K562 (cell line): Measurements from ENCODE around the gene EAF2. TPM values are rescaled to one million over a fixed set of nuclear protein-coding genes. Genes with fewer than 3 reads are reported as not detected.

Experiments used
- ATAC-seq: fragments of 200-7000 bp; cut with Tn5 transposase; 3 replicates; pipeline ENCODE4 v1.9.1; 2020; ENCODE audit warnings: moderate library complexity
- BruUV-seq: library from RNA; stranded (reverse); fragments of 400-500 nt; replicated peaks from 2 replicates; lab custom pipeline; 2021; lab: Mats Ljungman, UMichigan
- CTCF ChIA-PET: fragments of 300-600 bp; formaldehyde crosslinking; extraction: SDS; loops from one replicate; lab custom pipeline; 2021; ENCODE audit warnings: low intra/inter-chr PET ratio; lab: Yijun Ruan, JAX
- POLR2A ChIA-PET: fragments of 300-600, 350-650 bp; sonication (Branson Sonifier 250); formaldehyde crosslinking; extraction: SDS; loops from one replicate; lab custom pipeline; 2021; ENCODE audit warnings: antibody characterized with exemption, inconsistent platforms; lab: Yijun Ruan, JAX
- DNase-seq, 4 experiments: peaks; one replicate each; pipeline versions ENCODE4 v3.0.0 to v3.0.0-alpha.2; 2011 to 2018; ENCODE audit warnings: low spot score in 3 of 4, mixed read lengths in 3 of 4; ENCODE audit errors: extremely low read depth in 1 of 4
- FAIRE-seq: peaks from 2 replicates; lab custom pipeline; 2011; peaks lifted over from hg19 to GRCh38; lab: Jason Lieb, UNC
- H2AFZ ChIP-seq: 2 replicates; pipeline ENCODE4 v1.6.0; 2011; ENCODE audit warnings: low read depth, low read length, control low read depth, inconsistent platforms
- H3K27ac ChIP-seq: fragments of 200-600 bp; 3 replicates; pipeline ENCODE4 v1.8.0; 2011; ENCODE audit warnings: low read depth, mild to moderate bottlenecking, control low read depth, inconsistent platforms, low read length, moderate library complexity, mixed read lengths; ENCODE audit errors: extremely low read depth
- H3K27me3 ChIP-seq, 2 experiments: fragments of 300-600 bp in 1 of 2; 2 replicates in 1 of 2; 3 replicates in 1 of 2; pipeline versions ENCODE4 v1.6.0 to v1.8.0; 2011; ENCODE audit warnings: inconsistent platforms in 2 of 2, low read length in 2 of 2, mild to moderate bottlenecking in 1 of 2, mixed read lengths in 1 of 2, moderate library complexity in 1 of 2; ENCODE audit not compliant: control insufficient read depth in 2 of 2, insufficient read depth in 2 of 2
- H3K36me3 ChIP-seq: fragments of 300-600 bp; 3 replicates; pipeline ENCODE4 v1.8.0; 2011; ENCODE audit warnings: mild to moderate bottlenecking, low read length, inconsistent platforms; ENCODE audit not compliant: control insufficient read depth, insufficient read depth
- H3K4me1 ChIP-seq, 2 experiments: fragments of 200-600 bp in 1 of 2; replicated peaks in 1 of 2; 2 replicates in 1 of 2; 3 replicates in 1 of 2; pipeline versions ENCODE4 v1.5.1 to v1.8.0; 2011; ENCODE audit warnings: inconsistent platforms in 2 of 2, low read length in 2 of 2, mild to moderate bottlenecking in 1 of 2, mixed read lengths in 1 of 2, moderate library complexity in 1 of 2; ENCODE audit not compliant: control insufficient read depth in 2 of 2, insufficient read depth in 2 of 2
- H3K4me2 ChIP-seq: 2 replicates; pipeline ENCODE4 v1.6.1; 2011; ENCODE audit warnings: low read length, control low read depth, inconsistent platforms, mixed read lengths; ENCODE audit not compliant: insufficient read depth
- H3K4me3 ChIP-seq: fragments of 200-600 bp; sonication (generic), shearing (Covaris generic); 2 replicates; pipeline ENCODE4 v1.5.1; 2016; ENCODE audit warnings: control low read depth, inconsistent platforms
- H3K79me2 ChIP-seq: fragments of 200-600 bp; 3 replicates; pipeline ENCODE4 v1.8.0; 2011; ENCODE audit warnings: low read length, inconsistent platforms; ENCODE audit not compliant: control insufficient read depth, insufficient read depth
- H3K9ac ChIP-seq, 2 experiments: 2 replicates each; pipeline versions ENCODE4 v1.6.0 to v1.6.1; 2011; ENCODE audit warnings: low read depth in 2 of 2, low read length in 2 of 2, control low read depth in 1 of 2, inconsistent platforms in 1 of 2, mild to moderate bottlenecking in 1 of 2, mixed read lengths in 1 of 2; ENCODE audit not compliant: insufficient read depth in 1 of 2
- H3K9me1 ChIP-seq: one replicate; pipeline ENCODE4 v1.6.0; 2011; ENCODE audit warnings: inconsistent platforms, mild to moderate bottlenecking, low read length, moderate library complexity; ENCODE audit not compliant: control insufficient read depth, insufficient read depth
- H3K9me3 ChIP-seq: replicated peaks from 2 replicates; pipeline ENCODE4 v1.5.1; 2011; ENCODE audit warnings: low read depth, low read length, inconsistent platforms; ENCODE audit not compliant: control insufficient read depth, insufficient read depth
- H4K20me1 ChIP-seq: replicated peaks from 2 replicates; pipeline ENCODE4 v1.6.1; 2011; ENCODE audit warnings: low read length, inconsistent platforms, mixed read lengths; ENCODE audit not compliant: control insufficient read depth, insufficient read depth
- DACH1 ChIP-seq: fragments of 450-650 bp; IDR thresholded peaks from 2 replicates; pipeline ENCODE4 v1.6.1; 2018; ENCODE audit not compliant: partially characterized antibody
- FOXA3 ChIP-seq, 2 experiments: fragments of 450-650 bp in 1 of 2; sonication (generic) in 1 of 2; formaldehyde crosslinking; IDR thresholded peaks in 1 of 2; conservative IDR thresholded peaks in 1 of 2; 2 replicates each; pipeline versions ENCODE4 v1.4.0 to v1.8.0; 2020 to 2022; ENCODE audit warnings: mild to moderate bottlenecking in 2 of 2, missing genetic modification reagents in 1 of 2
- GTF2F1 ChIP-seq: IDR thresholded peaks from 2 replicates; pipeline ENCODE4 v1.6.1; 2011; ENCODE audit warnings: low read depth, low read length, improper control_type of control experiment
- HMG20A ChIP-seq: fragments of 450-650 bp; formaldehyde crosslinking; conservative IDR thresholded peaks from 2 replicates; pipeline ENCODE4 v1.4.0; 2020; ENCODE audit warnings: mild to moderate bottlenecking, mixed read lengths
- HNRNPUL1 ChIP-seq: fragments of 200-400 bp; formaldehyde crosslinking; IDR thresholded peaks from 2 replicates; pipeline ENCODE4 v1.6.1; 2017; ENCODE audit warnings: low read length
- NONO ChIP-seq, 2 experiments: fragments of 200-400 bp in 1 of 2; fragments of 450-650 bp in 1 of 2; formaldehyde crosslinking in 1 of 2; IDR thresholded peaks; 2 replicates each; pipeline ENCODE4 v1.6.1; 2017; ENCODE audit warnings: low read depth in 2 of 2, mild to moderate bottlenecking in 2 of 2, moderate library complexity in 2 of 2, low read length in 1 of 2
- PHF8 ChIP-seq: fragments of 200-600 bp; sonication (generic); IDR thresholded peaks from 2 replicates; pipeline ENCODE4 v1.6.1; 2012; ENCODE audit warnings: mixed run types, mild to moderate bottlenecking, inconsistent platforms, low read length, moderate library complexity, borderline replicate concordance
- PHTF2 ChIP-seq: fragments of 250-450 bp; sonication (Bioruptor Pico); IDR thresholded peaks from 2 replicates; pipeline ENCODE4 v1.5.0; 2021; ENCODE audit warnings: mild to moderate bottlenecking
- SRSF3 ChIP-seq: fragments of 200-400 bp; formaldehyde crosslinking; IDR thresholded peaks from 2 replicates; pipeline ENCODE4 v1.6.1; 2016; ENCODE audit warnings: mild to moderate bottlenecking, low read length, moderate library complexity; ENCODE audit not compliant: insufficient read depth
- TCF7 ChIP-seq: sonication (generic); IDR thresholded peaks from 2 replicates; pipeline ENCODE4 v1.6.1; 2016; ENCODE audit warnings: antibody characterized with exemption, borderline replicate concordance
- ZNF212 ChIP-seq: fragments of 450-650 bp; formaldehyde crosslinking; IDR thresholded peaks from 2 replicates; pipeline ENCODE4 v1.4.0; 2020; ENCODE audit warnings: mild to moderate bottlenecking
- ZNF431 ChIP-seq: sonication (generic); formaldehyde crosslinking; IDR thresholded peaks from 2 replicates; pipeline ENCODE4 v1.8.0; 2022; ENCODE audit warnings: mild to moderate bottlenecking, missing genetic modification reagents
- in situ Hi-C: fragments of 300-500 bp; cut with MboI; formaldehyde crosslinking; loops from 4 replicates; pipeline ENCODE4 v1.15.0; 2018; ENCODE audit warnings: inconsistent platforms, mixed read lengths
- intact Hi-C: fragments of 100-400 bp; cut with micrococcal nuclease; formaldehyde crosslinking; loops from 2 replicates; pipeline ENCODE4 v1.14.2; 2022
- polyA plus RNA-seq, 8 experiments: library from polyadenylated mRNA; depleted of rRNA in 4 of 8; stranded (reverse) in 5 of 8; unstranded in 3 of 8; fragments of >200 nt; fragmentation: Nextera tagmentation in 2 of 8; fragmentation: Illumina TruSeq in 1 of 8; extraction: Ambion mirVana in 2 of 8; extraction: Trizol in 1 of 8; gene quantifications; 2 replicates each; pipeline versions ENCODE4 v1.2.1 to v1.2.3, GENCODE V29; 2011 to 2014; ENCODE audit warnings: inconsistent platforms in 1 of 8, missing spikeins in 1 of 8
- total RNA-seq, 7 experiments: library from RNA; depleted of rRNA in 6 of 7; stranded (reverse); fragments of >200 nt in 6 of 7; fragmentation: Illumina TruSeq in 2 of 7; extraction: Trizol in 2 of 7; gene quantifications; 2 replicates each; pipeline versions ENCODE4 v1.2.1 to v1.2.3, GENCODE V29; 2011 to 2021; ENCODE audit warnings: low replicate concordance in 1 of 7

Gene EAF2
- total and polyA plus RNA-seq, 9 of the 15 experiments (the other 6 are each of a cell fraction or from before 2014, with no cell fraction given), result 3.8 to 17.3 (median 6.9) TPM

GRCh38 chr3:121896823-121897222 lies 61.8 kb downstream of the EAF2 start:
- in situ Hi-C loops (no loop called here), intact Hi-C loops (no loop called here)
- Histone ChIP-seq H3K27me3 (no peaks in the 10 kb centered on the region), H2AFZ (no peak overlapping the region), H3K9ac (no peak overlapping the region), H3K9me1 (no peaks in the 10 kb centered on the region), H3K9me3 (no peaks in the 10 kb centered on the region), H3K4me3 (no peak overlapping the region), H3K36me3 (no peaks in the 10 kb centered on the region), H3K4me2 (no peak overlapping the region), H3K79me2 (no peaks in the 10 kb centered on the region), H3K27ac (no peak overlapping the region), H4K20me1 (no peaks in the 10 kb centered on the region), H3K4me1 (no peaks in the 10 kb centered on the region)
- no peak for FAIRE-seq
- ChIA-PET POLR2A (no interaction called here), CTCF (no interaction called here)
- BruUV-seq, result no TSS peak
- no peak for DNase-seq
- no peak for TF ChIP-seq HNRNPUL1
- TF ChIP-seq SRSF3, result no peak
- no peak for TF ChIP-seq TCF7
- TF ChIP-seq GTF2F1, result no peak
- TF ChIP-seq HMG20A (CRISPR knock-in tag), result no peak
- TF ChIP-seq DACH1, result no peak
- no peak for TF ChIP-seq PHTF2 (CRISPR knock-in tag)
- no peak for TF ChIP-seq NONO (IDR thresholded peaks at IDR 0.05; ENCODE audit: low read depth in 2 of 2, low read length in 1 of 2)
- no peak for TF ChIP-seq PHF8
- no peak for TF ChIP-seq ZNF212 (CRISPR knock-in tag)
- TF ChIP-seq FOXA3 (CRISPR knock-in tag; conservative IDR thresholded peaks at IDR 0.05 in 1 of 2, IDR thresholded peaks at IDR 0.05 in 1 of 2), result no peak
- no peak for TF ChIP-seq ZNF431
- ATAC-seq, result no peak
